Measurements from ENCODE around the gene GLRX3. TPM values are rescaled to one million over a fixed set of nuclear protein-coding genes. Genes with fewer than 3 reads are reported as not detected.
A peak's percentile ranks its signal among the peaks of the same experiment; 100 is the strongest.

GLRX3 gene
- total RNA-seq, 1 experiment from 2014 or later, result 163 TPM

- no peak for DNase-seq (ENCODE audit: low read depth)
Measured at GRCh38 chr10:130203626-130204025, 67.4 kb downstream of the GLRX3 start.

DNA sequence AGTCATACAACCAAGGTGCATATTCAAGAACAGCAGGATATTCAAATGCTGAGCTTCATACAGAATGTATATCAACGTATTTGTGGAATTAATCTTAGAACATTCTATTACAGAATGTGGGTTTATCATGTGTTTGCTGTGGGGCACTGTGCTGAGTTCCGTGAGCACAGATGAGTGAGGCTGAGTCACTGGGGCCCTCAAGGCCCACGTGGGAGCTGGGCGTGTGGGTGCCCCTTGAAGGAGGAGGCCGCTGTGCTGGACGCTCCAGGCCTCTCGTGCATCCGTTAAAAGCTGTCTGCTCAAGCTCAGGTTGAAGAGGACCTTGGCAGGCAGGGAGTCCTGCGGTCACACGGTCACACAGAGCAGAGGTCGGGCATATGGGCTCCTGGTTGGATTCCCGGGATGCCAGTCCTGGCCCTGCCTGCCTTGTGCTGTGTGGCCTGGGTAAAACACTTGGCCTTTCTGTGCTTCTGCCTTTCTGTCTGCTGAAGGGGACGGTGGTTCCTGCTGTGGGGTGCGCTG is 70.1 kb downstream of the GLRX3 start:
- DNase-seq (ENCODE audit: low read depth), result no peak

DNA sequence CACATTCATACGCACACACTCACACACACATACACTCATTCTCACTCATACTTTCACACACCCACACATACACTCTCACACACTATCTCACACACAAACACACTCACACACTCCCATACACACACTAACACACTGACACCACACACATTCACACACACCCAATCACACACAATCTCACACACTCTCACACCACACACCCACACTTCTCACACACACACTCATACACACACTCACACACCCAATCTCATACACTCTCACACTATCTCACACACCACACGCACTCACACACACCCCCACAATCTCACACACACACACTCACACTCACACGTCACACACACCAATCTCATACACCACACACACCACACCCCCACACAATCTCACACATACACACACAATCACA is 71.0 kb downstream of the GLRX3 start:
- no peak for DNase-seq (ENCODE audit: low read depth)

DNA sequence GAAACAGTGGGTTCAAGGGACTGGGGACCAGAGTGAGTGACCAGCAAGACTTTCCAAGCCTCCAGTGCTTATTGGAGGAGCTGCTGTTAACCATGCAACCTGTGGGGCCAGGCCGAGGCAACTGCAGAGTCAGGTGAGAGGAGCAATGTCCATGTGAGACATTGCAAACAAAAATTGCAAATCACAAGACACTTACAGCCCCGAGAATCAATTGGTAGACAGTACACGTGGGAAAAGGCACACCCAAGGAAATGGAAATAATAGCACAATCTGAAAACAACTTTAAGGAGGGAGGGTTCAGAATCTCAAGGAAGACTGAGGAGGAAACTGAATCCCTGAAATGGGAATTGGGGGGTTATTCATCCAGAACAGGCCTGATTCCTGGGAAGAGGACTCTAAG is 72.6 kb downstream of the GLRX3 start:
- no peak for DNase-seq (ENCODE audit: low read depth)

- no peak for DNase-seq (ENCODE audit: low read depth)
Measured at GRCh38 chr10:130212746-130213145, 76.6 kb downstream of the GLRX3 start.

GRCh38 chr10:130213286-130214080 is 77.3 kb downstream of the GLRX3 start:
- DNase-seq (ENCODE audit: low read depth), result no peak

DNA sequence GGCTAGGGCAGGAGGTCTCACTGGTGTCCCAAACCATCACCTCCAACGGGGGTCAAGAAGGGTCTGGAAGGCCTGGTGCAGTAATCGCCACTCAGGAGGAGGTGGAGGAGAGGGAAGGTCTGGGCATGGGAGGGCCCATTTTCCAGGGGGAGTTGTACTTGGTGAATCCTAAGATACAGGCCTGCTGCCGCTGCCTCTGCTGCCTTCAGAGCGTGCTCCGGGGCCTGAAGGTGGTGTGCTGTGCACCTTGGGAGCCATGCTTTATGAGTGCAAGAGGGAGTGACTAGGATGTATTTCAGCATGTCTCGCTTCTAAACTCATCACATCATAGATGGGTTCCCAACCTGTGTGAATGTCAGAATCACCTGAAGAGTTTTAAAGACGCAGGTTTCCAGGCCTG is 78.2 kb downstream of the GLRX3 start:
- DNase-seq (ENCODE audit: low read depth), result no peak

GRCh38 chr10:130215151-130215930 is 79.2 kb downstream of the GLRX3 start:
- DNase-seq (ENCODE audit: low read depth), result no peak

- no peak for DNase-seq (ENCODE audit: low read depth)
Measured at GRCh38 chr10:130215931-130216231, 79.7 kb downstream of the GLRX3 start.

DNA sequence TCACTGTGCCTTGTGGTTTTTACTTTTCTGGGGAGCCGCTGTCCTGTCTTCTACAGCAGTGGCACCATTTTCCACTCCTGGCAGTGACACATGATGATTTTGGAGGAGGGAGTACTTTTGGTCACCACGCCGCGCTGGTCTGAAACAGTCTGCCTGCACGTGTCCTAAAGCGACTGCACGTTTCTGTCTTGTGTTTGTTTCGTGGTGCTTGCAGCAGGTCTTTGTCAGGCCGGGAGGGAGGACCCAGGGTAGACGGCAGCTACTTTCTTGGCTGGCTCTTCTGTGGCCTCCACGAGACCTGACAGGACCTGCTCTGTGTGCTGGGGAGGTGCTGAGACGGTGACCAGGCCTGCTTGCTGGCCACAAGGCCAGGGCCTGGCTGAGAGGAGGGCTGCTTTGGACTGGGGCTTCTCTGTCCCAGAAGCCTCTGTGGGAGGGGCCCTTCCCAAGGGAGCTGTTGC is 82.0 kb downstream of the GLRX3 start:
- peak; percentile 5 for DNase-seq (ENCODE audit: low read depth)

GRCh38 chr10:130218936-130219335 is 82.7 kb downstream of the GLRX3 start:
- DNase-seq (ENCODE audit: low read depth), result no peak

DNA sequence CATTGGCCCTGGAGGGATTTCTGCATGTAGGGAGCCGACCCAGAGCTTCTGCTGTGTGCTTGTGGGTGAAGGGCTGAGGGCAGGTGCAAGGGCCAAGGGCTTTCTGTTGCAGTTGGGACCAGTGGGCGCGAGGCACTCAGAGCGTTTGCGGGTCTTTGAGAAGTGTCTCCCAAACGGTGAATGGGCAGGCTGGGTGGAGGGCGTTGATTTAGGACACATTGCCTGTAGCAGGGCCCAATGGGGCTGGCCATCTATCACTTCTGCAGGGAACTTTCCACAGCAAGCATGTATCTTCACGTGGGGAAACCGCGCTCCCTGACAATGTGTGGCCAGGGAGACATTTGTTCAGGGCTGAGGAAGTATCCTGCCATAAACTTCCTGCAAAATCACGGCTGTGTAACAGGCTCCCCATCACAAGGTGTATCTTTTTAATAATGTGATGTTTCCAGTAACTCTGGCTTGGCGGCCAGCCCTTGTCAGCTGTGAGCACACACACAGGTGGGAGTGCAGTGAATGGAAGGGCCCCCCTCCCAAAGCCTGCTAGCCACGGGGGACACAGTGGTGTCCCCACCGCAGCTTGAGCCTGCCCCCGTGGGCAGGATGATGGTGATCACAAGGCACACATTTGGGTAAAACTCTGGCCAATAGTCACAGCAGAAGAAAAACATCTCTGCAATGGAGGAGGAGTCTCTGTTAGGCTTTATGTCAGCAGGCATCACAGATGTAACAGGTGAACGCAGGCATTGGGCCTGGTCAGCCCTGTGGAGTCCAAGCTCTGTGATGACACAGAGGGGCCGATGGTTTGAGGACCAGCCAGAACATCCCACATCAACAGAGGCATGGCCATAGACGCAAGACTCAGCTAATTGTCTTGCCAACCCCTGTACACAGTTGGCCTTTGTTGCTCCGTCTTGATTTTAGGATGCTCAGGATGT is 84.3 kb downstream of the GLRX3 start:
- DNase-seq (ENCODE audit: low read depth), result no peak

GRCh38 chr10:130221456-130222375 is 85.5 kb downstream of the GLRX3 start:
- DNase-seq (ENCODE audit: low read depth), result no peak

- DNase-seq (ENCODE audit: low read depth), result no peak
Measured at GRCh38 chr10:130222381-130222780, 86.2 kb downstream of the GLRX3 start.

GRCh38 chr10:130224228-130224627 is 88.0 kb downstream of the GLRX3 start:
- no peak for DNase-seq (ENCODE audit: low read depth)

- DNase-seq (ENCODE audit: low read depth), result no peak
Measured at GRCh38 chr10:130226012-130226411, 89.8 kb downstream of the GLRX3 start.

GRCh38 chr10:130227883-130228282 is 91.7 kb downstream of the GLRX3 start:
- no peak for DNase-seq (ENCODE audit: low read depth)
